ENCODE data around the gene PRPF8. TPM values are rescaled to one million over a fixed set of nuclear protein-coding genes. Genes with fewer than 3 reads are reported as not detected.

PRPF8 gene
- total and polyA plus RNA-seq, 2 of the 13 experiments (the other 11 are each of a cell fraction or from before 2014, with no cell fraction given): 112 to 179 TPM

DNA sequence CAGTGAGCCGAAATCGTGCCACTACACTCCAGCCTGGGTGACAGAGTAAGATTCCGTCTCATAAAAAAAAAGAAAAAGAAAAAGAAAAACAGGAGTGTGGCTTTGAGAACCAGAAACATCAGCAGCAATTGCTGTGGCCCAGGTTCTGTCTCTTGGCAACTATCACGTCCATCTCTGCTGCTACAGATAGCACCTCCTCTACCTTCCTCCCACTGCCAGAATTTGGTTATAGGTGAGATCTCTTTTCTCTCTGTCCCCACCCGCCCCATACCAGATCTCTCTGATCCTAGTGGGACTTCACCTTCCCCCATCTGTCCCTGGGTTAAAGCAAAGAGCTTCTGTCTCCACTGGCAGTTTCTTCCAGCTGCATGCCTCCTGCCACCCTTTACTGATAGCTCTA, 22.4 kb upstream of the PRPF8 start:
- FAIRE-seq (no peak), DNase-seq (ENCODE audit: low spot score) (no peak), ATAC-seq (no peak)
- intact Hi-C loops (cut with micrococcal nuclease; ENCODE audit: unreplicated experiment) (no loop called here), in situ Hi-C loops (cut with HindIII; ENCODE audit: extremely low pct_ligation_motif_present, low pct_unique_long_range_greater_than_20kb) (loop anchor here (25.0 kb wide), 1 partner anchor 330 kb away; the partner anchor contains the start of genes DPH1, OVCA2 and RTN4RL1)
- Histone ChIP-seq H3K9me3 (ENCODE audit: low read length) (no peaks in the 10 kb centered on the region), H2AFZ (ENCODE audit: low read length) (no peak overlapping the region), H3K27me3 (ENCODE audit: control insufficient read depth in 1 of 2, insufficient read depth in 2 of 2, low read length in 2 of 2) (peaks cover 0 to 4% of the 10 kb centered on the region in 2 experiments; a peak in 1 of 5 replicates), H3K4me3 (replicated peaks in 1 of 3; ENCODE audit: insufficient read depth in 1 of 3, low read depth in 2 of 3, low read length in 3 of 3) (no peak overlapping the region), H4K20me1 (ENCODE audit: insufficient read depth, low read length) (0 out of 2 replicates have a peak, but pooled peaks cover 2% of the 10 kb centered on the region), H3K79me2 (ENCODE audit: insufficient read depth, low read length) (no peaks in the 10 kb centered on the region), H3K36me3 (replicated peaks in 1 of 2; ENCODE audit: control insufficient read depth in 1 of 2, insufficient read depth in 2 of 2, low read length in 2 of 2) (peaks cover 0 to 3% of the 10 kb centered on the region in 2 experiments; a peak in 1 of 5 replicates), H3K4me1 (ENCODE audit: insufficient read depth, low read length) (peaks cover 13% of the 10 kb centered on the region), H3K27ac (ENCODE audit: extremely low read length, insufficient read depth, low read length) (no peak overlapping the region), H3K9ac (ENCODE audit: insufficient read depth, low read depth, low read length) (no peak overlapping the region), H3K4me2 (ENCODE audit: low read depth, low read length) (no peak overlapping the region)
- no TSS peak for BruUV-seq (replicated peaks)
- 86% methylated on average over 5 of the region's 5 CpGs for WGBS (ENCODE audit: low lambda C conversion rate)
- ChIA-PET CTCF (ENCODE audit: low intra/inter-chr PET ratio, low total read pairs) (no interaction called here), POLR2A (no interaction called here)
- TF ChIP-seq CERS6 (CRISPR knock-in tag; IDR thresholded peaks at IDR 0.05) (no peak), FOXO1 (CRISPR knock-in tag; IDR thresholded peaks at IDR 0.05) (no peak), TMF1 (CRISPR knock-in tag; IDR thresholded peaks at IDR 0.05; ENCODE audit: low read depth) (no peak), PHB2 (IDR thresholded peaks at IDR 0.05; ENCODE audit: partially characterized antibody) (no peak), SRY (CRISPR knock-in tag; IDR thresholded peaks at IDR 0.05) (no peak), ZNF644 (CRISPR knock-in tag; IDR thresholded peaks at IDR 0.05; ENCODE audit: low read depth) (no peak), ZNF616 (CRISPR knock-in tag; IDR thresholded peaks at IDR 0.05; ENCODE audit: low read depth) (no peak), ZNF619 (CRISPR knock-in tag; IDR thresholded peaks at IDR 0.05) (no peak), ZSCAN25 (CRISPR knock-in tag; IDR thresholded peaks at IDR 0.05) (no peak), PCBP2 (optimal IDR thresholded peaks at IDR 0.05; ENCODE audit: low read depth, low read length, poor library complexity, severe bottlenecking) (no peak), MAFK (conservative IDR thresholded peaks at IDR 0.05 in 1 of 2, IDR thresholded peaks at IDR 0.05 in 1 of 2; ENCODE audit: low read length in 2 of 2) (no peak)
- TF ChIP-seq, protein P1, sequence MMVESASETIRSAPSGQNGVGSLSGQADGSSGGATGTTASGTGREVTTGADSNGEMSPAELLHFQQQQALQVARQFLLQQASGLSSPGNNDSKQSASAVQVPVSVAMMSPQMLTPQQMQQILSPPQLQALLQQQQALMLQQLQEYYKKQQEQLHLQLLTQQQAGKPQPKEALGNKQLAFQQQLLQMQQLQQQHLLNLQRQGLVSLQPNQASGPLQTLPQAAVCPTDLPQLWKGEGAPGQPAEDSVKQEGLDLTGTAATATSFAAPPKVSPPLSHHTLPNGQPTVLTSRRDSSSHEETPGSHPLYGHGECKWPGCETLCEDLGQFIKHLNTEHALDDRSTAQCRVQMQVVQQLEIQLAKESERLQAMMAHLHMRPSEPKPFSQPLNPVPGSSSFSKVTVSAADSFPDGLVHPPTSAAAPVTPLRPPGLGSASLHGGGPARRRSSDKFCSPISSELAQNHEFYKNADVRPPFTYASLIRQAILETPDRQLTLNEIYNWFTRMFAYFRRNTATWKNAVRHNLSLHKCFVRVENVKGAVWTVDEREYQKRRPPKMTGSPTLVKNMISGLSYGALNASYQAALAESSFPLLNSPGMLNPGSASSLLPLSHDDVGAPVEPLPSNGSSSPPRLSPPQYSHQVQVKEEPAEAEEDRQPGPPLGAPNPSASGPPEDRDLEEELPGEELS (CRISPR knock-in tag; IDR thresholded peaks at IDR 0.05): no peak
- TF ChIP-seq, protein P2, sequence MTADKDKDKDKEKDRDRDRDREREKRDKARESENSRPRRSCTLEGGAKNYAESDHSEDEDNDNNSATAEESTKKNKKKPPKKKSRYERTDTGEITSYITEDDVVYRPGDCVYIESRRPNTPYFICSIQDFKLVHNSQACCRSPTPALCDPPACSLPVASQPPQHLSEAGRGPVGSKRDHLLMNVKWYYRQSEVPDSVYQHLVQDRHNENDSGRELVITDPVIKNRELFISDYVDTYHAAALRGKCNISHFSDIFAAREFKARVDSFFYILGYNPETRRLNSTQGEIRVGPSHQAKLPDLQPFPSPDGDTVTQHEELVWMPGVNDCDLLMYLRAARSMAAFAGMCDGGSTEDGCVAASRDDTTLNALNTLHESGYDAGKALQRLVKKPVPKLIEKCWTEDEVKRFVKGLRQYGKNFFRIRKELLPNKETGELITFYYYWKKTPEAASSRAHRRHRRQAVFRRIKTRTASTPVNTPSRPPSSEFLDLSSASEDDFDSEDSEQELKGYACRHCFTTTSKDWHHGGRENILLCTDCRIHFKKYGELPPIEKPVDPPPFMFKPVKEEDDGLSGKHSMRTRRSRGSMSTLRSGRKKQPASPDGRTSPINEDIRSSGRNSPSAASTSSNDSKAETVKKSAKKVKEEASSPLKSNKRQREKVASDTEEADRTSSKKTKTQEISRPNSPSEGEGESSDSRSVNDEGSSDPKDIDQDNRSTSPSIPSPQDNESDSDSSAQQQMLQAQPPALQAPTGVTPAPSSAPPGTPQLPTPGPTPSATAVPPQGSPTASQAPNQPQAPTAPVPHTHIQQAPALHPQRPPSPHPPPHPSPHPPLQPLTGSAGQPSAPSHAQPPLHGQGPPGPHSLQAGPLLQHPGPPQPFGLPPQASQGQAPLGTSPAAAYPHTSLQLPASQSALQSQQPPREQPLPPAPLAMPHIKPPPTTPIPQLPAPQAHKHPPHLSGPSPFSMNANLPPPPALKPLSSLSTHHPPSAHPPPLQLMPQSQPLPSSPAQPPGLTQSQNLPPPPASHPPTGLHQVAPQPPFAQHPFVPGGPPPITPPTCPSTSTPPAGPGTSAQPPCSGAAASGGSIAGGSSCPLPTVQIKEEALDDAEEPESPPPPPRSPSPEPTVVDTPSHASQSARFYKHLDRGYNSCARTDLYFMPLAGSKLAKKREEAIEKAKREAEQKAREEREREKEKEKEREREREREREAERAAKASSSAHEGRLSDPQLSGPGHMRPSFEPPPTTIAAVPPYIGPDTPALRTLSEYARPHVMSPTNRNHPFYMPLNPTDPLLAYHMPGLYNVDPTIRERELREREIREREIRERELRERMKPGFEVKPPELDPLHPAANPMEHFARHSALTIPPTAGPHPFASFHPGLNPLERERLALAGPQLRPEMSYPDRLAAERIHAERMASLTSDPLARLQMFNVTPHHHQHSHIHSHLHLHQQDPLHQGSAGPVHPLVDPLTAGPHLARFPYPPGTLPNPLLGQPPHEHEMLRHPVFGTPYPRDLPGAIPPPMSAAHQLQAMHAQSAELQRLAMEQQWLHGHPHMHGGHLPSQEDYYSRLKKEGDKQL (CRISPR knock-in tag; IDR thresholded peaks at IDR 0.05; ENCODE audit: low read depth): no peak
